Lower lobe of right lung (tissue), 2 donors: ENCODE data around the gene HOMER1. TPM values are rescaled to one million over a fixed set of nuclear protein-coding genes. Genes with fewer than 3 reads are reported as not detected.

ENCODE experiments used
- ATAC-seq, 2 donors: fragments of 200-7000 bp; cut with Tn5 transposase; one replicate each; pipeline ENCODE4 v1.9.1; 2020 to 2022; ENCODE audit warnings: mild to moderate bottlenecking in 2 of 2, moderate library complexity in 2 of 2
- DNase-seq: peaks from one replicate; pipeline ENCODE4 v3.0.0-alpha.2; 2020
- H3K27ac ChIP-seq: fragments of 200-600 bp; one replicate; pipeline ENCODE4 v1.8.0; 2022
- H3K27me3 ChIP-seq: fragments of 200-600 bp; one replicate; pipeline ENCODE4 v1.8.0; 2022; ENCODE audit warnings: low read depth
- H3K36me3 ChIP-seq: fragments of 200-600 bp; one replicate; pipeline ENCODE4 v1.8.0; 2022; ENCODE audit warnings: mild to moderate bottlenecking
- H3K4me1 ChIP-seq: fragments of 200-600 bp; one replicate; pipeline ENCODE4 v1.8.0; 2022
- H3K4me3 ChIP-seq: fragments of 200-600 bp; one replicate; pipeline ENCODE4 v1.8.0; 2022; ENCODE audit warnings: mild to moderate bottlenecking
- H3K9me3 ChIP-seq: fragments of 200-600 bp; one replicate; pipeline ENCODE4 v1.8.0; 2022
- CTCF ChIP-seq: fragments of 200-600 bp; IDR thresholded peaks from one replicate; pipeline ENCODE4 v1.8.0; 2022; ENCODE audit warnings: antibody characterized with exemption, mild to moderate bottlenecking
- intact Hi-C: fragments of 100-400 bp; cut with DNase I; formaldehyde crosslinking; loops from one replicate; pipeline ENCODE4 v1.11.0; 2022
- long read RNA-seq: library from polyadenylated mRNA; unstranded; transcript quantifications from one replicate; pipeline ENCODE4 v2.0.0, GENCODE V29; 2021
- total RNA-seq: library from RNA; stranded (reverse); fragmentation: NEBNext Ultra II Directional; extraction: Animal tissue kit (Norgen Biotek cat#: 25700); gene quantifications from one replicate; pipeline ENCODE4 v1.2.1, GENCODE V29; 2021
- donor health status: DM: no; HTN: yes; CAD: no; lungs with severe emphysema.

The HOMER1 gene
- 6.9 TPM for total RNA-seq
- long read RNA-seq, full-length matches to known transcripts, result 13 of 21 reads
- long read RNA-seq, partial matches to known transcripts, result 6 of 21 reads
- long read RNA-seq, other reads (novel, unspliced or antisense), result 2 of 21 reads

- Histone ChIP-seq H3K36me3 (no peaks in the 10 kb centered on the region), H3K27ac (peak within 1 kb of the TSS; percentile 93), H3K9me3 (no peaks in the 10 kb centered on the region), H3K4me3 (peak within 1 kb of the TSS; percentile 96), H3K4me1 (peaks cover 9% of the 10 kb centered on the region), H3K27me3 (peaks cover 32% of the 10 kb centered on the region)
- DNase-seq (peak; percentile 83), ATAC-seq (peak; percentile 95)
- intact Hi-C loops, result no loop called here
- TF ChIP-seq CTCF, result no peak
These were observed at the start of gene HOMER1 for GRCh38 chr5:79513704-79514390. Gene HOMER1, minus strand, starts transcription at chr5:79514134. Its CDS starts 1,360 bp downstream, at chr5:79512774.

GRCh38 chr5:79563247-79563590 lies 49.3 kb upstream of the HOMER1 start:
- Histone ChIP-seq H3K9me3 (no peaks in the 10 kb centered on the region), H3K4me3 (no peak overlapping the region), H3K4me1 (no peaks in the 10 kb centered on the region), H3K27me3 (no peaks in the 10 kb centered on the region), H3K27ac (no peak overlapping the region), H3K36me3 (no peaks in the 10 kb centered on the region)
- no peak for TF ChIP-seq CTCF
- intact Hi-C loops, result no loop called here
- DNase-seq, result no peak
- no peak for ATAC-seq

GRCh38 chr5:79562351-79563246 lies 48.7 kb upstream of the HOMER1 start:
- H3K27ac ChIP-seq, result no peak overlapping the region
- no peaks in the 10 kb centered on the region for H3K9me3 ChIP-seq
- H3K27me3 ChIP-seq, result no peaks in the 10 kb centered on the region
- TF ChIP-seq CTCF, result no peak
- no peaks in the 10 kb centered on the region for H3K4me1 ChIP-seq
- no peak overlapping the region for H3K4me3 ChIP-seq
- no peaks in the 10 kb centered on the region for H3K36me3 ChIP-seq
- intact Hi-C loops, result no loop called here
- ATAC-seq, result no peak
- DNase-seq, result no peak

GRCh38 chr5:79561525-79561893 lies 47.6 kb upstream of the HOMER1 start:
- Histone ChIP-seq H3K27ac (no peak overlapping the region), H3K9me3 (no peaks in the 10 kb centered on the region), H3K27me3 (no peaks in the 10 kb centered on the region), H3K4me3 (no peak overlapping the region), H3K4me1 (no peaks in the 10 kb centered on the region), H3K36me3 (no peaks in the 10 kb centered on the region)
- no peak for ATAC-seq
- intact Hi-C loops, result no loop called here
- no peak for TF ChIP-seq CTCF
- DNase-seq, result no peak

GRCh38 chr5:79560771-79561524 lies 47.0 kb upstream of the HOMER1 start:
- ATAC-seq (no peak), DNase-seq (no peak)
- Histone ChIP-seq H3K4me3 (no peak overlapping the region), H3K36me3 (no peaks in the 10 kb centered on the region), H3K4me1 (no peaks in the 10 kb centered on the region), H3K9me3 (no peaks in the 10 kb centered on the region), H3K27me3 (no peaks in the 10 kb centered on the region), H3K27ac (no peak overlapping the region)
- no peak for TF ChIP-seq CTCF
- intact Hi-C loops, result no loop called here
